ENCODE measurements around the gene ACTG1. TPM values are rescaled to one million over a fixed set of nuclear protein-coding genes. Genes with fewer than 3 reads are reported as not detected.

The ACTG1 gene
- total RNA-seq, 1 experiment from 2014 or later, result 3,455 TPM

DNA sequence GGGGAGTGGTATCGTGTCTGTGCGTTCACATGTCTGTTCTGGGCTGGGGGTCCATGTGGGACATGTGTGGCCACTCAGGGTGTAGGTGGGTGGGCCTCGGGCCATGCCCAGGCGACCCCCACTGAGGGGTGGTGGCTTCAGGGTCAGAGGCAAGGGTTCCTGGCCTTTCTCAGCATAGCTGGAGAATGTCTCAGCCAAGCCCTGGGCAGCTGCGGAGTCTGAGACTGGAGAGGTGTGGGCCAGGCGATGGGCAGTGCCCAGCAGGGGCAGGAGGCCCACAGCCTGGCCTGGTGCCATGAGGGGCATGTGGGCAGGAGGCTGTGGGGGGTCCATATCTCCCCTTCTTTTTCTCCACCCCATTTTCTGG lies 16.8 kb upstream of the ACTG1 start:
- H3K4me3 Mint-ChIP-seq, result no peak overlapping the region
- H3K27me3 Mint-ChIP-seq (ENCODE audit: low read depth), result peaks cover 16% of the 10 kb centered on the region

More for the DNA sequence above, 16.8 kb upstream of the ACTG1 start:
- ChIA-PET POLR2A (interaction anchor here (0.6 to 1.0 kb wide), 2 partner anchors 15 to 170 kb away, joined by 3 to 6 read pairs; no protein-coding TSS in a partner anchor), CTCF (interaction anchor here (1.1 kb wide), 1 partner anchor 11 kb away, joined by 3 read pairs; no protein-coding TSS in a partner anchor)
- TF ChIP-seq MXD4 (CRISPR knock-in tag; IDR thresholded peaks at IDR 0.05; ENCODE audit: borderline replicate concordance) (no peak), HMGA2 (CRISPR knock-in tag; IDR thresholded peaks at IDR 0.05) (no peak), IRF2 (CRISPR knock-in tag; IDR thresholded peaks at IDR 0.05; ENCODE audit: borderline replicate concordance, low read depth) (no peak), ZNF121 (CRISPR knock-in tag; IDR thresholded peaks at IDR 0.05) (no peak), NFE2L1 (CRISPR knock-in tag; IDR thresholded peaks at IDR 0.05) (no peak), ZBTB21 (CRISPR knock-in tag; IDR thresholded peaks at IDR 0.05; ENCODE audit: borderline replicate concordance) (no peak)
- TF ChIP-seq, protein P1, sequence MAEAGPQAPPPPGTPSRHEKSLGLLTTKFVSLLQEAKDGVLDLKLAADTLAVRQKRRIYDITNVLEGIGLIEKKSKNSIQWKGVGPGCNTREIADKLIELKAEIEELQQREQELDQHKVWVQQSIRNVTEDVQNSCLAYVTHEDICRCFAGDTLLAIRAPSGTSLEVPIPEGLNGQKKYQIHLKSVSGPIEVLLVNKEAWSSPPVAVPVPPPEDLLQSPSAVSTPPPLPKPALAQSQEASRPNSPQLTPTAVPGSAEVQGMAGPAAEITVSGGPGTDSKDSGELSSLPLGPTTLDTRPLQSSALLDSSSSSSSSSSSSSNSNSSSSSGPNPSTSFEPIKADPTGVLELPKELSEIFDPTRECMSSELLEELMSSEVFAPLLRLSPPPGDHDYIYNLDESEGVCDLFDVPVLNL (CRISPR knock-in tag; IDR thresholded peaks at IDR 0.05; ENCODE audit: borderline replicate concordance, low read depth), result no peak
- TF ChIP-seq, protein P2, sequence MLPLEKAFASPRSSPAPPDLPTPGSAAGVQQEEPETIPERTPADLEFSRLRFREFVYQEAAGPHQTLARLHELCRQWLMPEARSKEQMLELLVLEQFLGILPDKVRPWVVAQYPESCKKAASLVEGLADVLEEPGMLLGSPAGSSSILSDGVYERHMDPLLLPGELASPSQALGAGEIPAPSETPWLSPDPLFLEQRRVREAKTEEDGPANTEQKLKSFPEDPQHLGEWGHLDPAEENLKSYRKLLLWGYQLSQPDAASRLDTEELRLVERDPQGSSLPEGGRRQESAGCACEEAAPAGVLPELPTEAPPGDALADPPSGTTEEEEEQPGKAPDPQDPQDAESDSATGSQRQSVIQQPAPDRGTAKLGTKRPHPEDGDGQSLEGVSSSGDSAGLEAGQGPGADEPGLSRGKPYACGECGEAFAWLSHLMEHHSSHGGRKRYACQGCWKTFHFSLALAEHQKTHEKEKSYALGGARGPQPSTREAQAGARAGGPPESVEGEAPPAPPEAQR (CRISPR knock-in tag; IDR thresholded peaks at IDR 0.05), result no peak
- TF ChIP-seq, protein P3, sequence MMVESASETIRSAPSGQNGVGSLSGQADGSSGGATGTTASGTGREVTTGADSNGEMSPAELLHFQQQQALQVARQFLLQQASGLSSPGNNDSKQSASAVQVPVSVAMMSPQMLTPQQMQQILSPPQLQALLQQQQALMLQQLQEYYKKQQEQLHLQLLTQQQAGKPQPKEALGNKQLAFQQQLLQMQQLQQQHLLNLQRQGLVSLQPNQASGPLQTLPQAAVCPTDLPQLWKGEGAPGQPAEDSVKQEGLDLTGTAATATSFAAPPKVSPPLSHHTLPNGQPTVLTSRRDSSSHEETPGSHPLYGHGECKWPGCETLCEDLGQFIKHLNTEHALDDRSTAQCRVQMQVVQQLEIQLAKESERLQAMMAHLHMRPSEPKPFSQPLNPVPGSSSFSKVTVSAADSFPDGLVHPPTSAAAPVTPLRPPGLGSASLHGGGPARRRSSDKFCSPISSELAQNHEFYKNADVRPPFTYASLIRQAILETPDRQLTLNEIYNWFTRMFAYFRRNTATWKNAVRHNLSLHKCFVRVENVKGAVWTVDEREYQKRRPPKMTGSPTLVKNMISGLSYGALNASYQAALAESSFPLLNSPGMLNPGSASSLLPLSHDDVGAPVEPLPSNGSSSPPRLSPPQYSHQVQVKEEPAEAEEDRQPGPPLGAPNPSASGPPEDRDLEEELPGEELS (CRISPR knock-in tag; IDR thresholded peaks at IDR 0.05), result no peak
- TF ChIP-seq, protein P4, sequence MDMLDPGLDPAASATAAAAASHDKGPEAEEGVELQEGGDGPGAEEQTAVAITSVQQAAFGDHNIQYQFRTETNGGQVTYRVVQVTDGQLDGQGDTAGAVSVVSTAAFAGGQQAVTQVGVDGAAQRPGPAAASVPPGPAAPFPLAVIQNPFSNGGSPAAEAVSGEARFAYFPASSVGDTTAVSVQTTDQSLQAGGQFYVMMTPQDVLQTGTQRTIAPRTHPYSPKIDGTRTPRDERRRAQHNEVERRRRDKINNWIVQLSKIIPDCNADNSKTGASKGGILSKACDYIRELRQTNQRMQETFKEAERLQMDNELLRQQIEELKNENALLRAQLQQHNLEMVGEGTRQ (CRISPR knock-in tag; IDR thresholded peaks at IDR 0.05), result no peak
- TF ChIP-seq, protein P5, sequence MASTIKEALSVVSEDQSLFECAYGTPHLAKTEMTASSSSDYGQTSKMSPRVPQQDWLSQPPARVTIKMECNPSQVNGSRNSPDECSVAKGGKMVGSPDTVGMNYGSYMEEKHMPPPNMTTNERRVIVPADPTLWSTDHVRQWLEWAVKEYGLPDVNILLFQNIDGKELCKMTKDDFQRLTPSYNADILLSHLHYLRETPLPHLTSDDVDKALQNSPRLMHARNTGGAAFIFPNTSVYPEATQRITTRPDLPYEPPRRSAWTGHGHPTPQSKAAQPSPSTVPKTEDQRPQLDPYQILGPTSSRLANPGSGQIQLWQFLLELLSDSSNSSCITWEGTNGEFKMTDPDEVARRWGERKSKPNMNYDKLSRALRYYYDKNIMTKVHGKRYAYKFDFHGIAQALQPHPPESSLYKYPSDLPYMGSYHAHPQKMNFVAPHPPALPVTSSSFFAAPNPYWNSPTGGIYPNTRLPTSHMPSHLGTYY (CRISPR knock-in tag; IDR thresholded peaks at IDR 0.05), result no peak
- TF ChIP-seq, protein P6, sequence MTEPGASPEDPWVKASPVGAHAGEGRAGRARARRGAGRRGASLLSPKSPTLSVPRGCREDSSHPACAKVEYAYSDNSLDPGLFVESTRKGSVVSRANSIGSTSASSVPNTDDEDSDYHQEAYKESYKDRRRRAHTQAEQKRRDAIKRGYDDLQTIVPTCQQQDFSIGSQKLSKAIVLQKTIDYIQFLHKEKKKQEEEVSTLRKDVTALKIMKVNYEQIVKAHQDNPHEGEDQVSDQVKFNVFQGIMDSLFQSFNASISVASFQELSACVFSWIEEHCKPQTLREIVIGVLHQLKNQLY (CRISPR knock-in tag; IDR thresholded peaks at IDR 0.05), result no peak
- TF ChIP-seq, protein P7, sequence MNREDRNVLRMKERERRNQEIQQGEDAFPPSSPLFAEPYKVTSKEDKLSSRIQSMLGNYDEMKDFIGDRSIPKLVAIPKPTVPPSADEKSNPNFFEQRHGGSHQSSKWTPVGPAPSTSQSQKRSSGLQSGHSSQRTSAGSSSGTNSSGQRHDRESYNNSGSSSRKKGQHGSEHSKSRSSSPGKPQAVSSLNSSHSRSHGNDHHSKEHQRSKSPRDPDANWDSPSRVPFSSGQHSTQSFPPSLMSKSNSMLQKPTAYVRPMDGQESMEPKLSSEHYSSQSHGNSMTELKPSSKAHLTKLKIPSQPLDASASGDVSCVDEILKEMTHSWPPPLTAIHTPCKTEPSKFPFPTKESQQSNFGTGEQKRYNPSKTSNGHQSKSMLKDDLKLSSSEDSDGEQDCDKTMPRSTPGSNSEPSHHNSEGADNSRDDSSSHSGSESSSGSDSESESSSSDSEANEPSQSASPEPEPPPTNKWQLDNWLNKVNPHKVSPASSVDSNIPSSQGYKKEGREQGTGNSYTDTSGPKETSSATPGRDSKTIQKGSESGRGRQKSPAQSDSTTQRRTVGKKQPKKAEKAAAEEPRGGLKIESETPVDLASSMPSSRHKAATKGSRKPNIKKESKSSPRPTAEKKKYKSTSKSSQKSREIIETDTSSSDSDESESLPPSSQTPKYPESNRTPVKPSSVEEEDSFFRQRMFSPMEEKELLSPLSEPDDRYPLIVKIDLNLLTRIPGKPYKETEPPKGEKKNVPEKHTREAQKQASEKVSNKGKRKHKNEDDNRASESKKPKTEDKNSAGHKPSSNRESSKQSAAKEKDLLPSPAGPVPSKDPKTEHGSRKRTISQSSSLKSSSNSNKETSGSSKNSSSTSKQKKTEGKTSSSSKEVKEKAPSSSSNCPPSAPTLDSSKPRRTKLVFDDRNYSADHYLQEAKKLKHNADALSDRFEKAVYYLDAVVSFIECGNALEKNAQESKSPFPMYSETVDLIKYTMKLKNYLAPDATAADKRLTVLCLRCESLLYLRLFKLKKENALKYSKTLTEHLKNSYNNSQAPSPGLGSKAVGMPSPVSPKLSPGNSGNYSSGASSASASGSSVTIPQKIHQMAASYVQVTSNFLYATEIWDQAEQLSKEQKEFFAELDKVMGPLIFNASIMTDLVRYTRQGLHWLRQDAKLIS (CRISPR knock-in tag; IDR thresholded peaks at IDR 0.05; ENCODE audit: borderline replicate concordance), result no peak
- TF ChIP-seq, protein P8, sequence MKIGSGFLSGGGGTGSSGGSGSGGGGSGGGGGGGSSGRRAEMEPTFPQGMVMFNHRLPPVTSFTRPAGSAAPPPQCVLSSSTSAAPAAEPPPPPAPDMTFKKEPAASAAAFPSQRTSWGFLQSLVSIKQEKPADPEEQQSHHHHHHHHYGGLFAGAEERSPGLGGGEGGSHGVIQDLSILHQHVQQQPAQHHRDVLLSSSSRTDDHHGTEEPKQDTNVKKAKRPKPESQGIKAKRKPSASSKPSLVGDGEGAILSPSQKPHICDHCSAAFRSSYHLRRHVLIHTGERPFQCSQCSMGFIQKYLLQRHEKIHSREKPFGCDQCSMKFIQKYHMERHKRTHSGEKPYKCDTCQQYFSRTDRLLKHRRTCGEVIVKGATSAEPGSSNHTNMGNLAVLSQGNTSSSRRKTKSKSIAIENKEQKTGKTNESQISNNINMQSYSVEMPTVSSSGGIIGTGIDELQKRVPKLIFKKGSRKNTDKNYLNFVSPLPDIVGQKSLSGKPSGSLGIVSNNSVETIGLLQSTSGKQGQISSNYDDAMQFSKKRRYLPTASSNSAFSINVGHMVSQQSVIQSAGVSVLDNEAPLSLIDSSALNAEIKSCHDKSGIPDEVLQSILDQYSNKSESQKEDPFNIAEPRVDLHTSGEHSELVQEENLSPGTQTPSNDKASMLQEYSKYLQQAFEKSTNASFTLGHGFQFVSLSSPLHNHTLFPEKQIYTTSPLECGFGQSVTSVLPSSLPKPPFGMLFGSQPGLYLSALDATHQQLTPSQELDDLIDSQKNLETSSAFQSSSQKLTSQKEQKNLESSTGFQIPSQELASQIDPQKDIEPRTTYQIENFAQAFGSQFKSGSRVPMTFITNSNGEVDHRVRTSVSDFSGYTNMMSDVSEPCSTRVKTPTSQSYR (CRISPR knock-in tag; IDR thresholded peaks at IDR 0.05), result no peak
- TF ChIP-seq, protein P9, sequence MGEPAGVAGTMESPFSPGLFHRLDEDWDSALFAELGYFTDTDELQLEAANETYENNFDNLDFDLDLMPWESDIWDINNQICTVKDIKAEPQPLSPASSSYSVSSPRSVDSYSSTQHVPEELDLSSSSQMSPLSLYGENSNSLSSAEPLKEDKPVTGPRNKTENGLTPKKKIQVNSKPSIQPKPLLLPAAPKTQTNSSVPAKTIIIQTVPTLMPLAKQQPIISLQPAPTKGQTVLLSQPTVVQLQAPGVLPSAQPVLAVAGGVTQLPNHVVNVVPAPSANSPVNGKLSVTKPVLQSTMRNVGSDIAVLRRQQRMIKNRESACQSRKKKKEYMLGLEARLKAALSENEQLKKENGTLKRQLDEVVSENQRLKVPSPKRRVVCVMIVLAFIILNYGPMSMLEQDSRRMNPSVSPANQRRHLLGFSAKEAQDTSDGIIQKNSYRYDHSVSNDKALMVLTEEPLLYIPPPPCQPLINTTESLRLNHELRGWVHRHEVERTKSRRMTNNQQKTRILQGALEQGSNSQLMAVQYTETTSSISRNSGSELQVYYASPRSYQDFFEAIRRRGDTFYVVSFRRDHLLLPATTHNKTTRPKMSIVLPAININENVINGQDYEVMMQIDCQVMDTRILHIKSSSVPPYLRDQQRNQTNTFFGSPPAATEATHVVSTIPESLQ (CRISPR knock-in tag; IDR thresholded peaks at IDR 0.05), result no peak
- TF ChIP-seq, protein P10, sequence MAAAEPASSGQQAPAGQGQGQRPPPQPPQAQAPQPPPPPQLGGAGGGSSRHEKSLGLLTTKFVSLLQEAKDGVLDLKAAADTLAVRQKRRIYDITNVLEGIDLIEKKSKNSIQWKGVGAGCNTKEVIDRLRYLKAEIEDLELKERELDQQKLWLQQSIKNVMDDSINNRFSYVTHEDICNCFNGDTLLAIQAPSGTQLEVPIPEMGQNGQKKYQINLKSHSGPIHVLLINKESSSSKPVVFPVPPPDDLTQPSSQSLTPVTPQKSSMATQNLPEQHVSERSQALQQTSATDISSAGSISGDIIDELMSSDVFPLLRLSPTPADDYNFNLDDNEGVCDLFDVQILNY (CRISPR knock-in tag; IDR thresholded peaks at IDR 0.05), result no peak
- Mint-ChIP-seq H3K36me3 (no peaks in the 10 kb centered on the region), H3K4me1 (no peaks in the 10 kb centered on the region), H3K27ac (no peak overlapping the region), H3K9me3 (no peaks in the 10 kb centered on the region)
- ATAC-seq, result no peak
- no peak for DNase-seq (ENCODE audit: low spot score)

Measured in WTC11 (cell line).